Sigmoid colon (tissue), 7 donors: ENCODE results near the gene USP53. TPM values are rescaled to one million over a fixed set of nuclear protein-coding genes. Genes with fewer than 3 reads are reported as not detected.
"Not testable (repeated sequence)": the region's sequence is repeated elsewhere in the genome, so short reads cannot be mapped to it uniquely, and the experiment has no call there.

Source experiments
- DNase-seq: peaks from one replicate; pipeline ENCODE4 v3.0.0-alpha.2; 2019
- H3K27ac ChIP-seq, 4 donors: fragments of 200-600 bp; sonication (generic); one replicate each; pipeline ENCODE4 v1.5.1; 2016 to 2019; ENCODE audit warnings: mild to moderate bottlenecking in 1 of 4
- H3K27me3 ChIP-seq, 3 donors: fragments of 200-600 bp; sonication (generic); one replicate each; pipeline ENCODE4 v1.5.1; 2019; ENCODE audit warnings: mild to moderate bottlenecking in 1 of 3
- H3K36me3 ChIP-seq, 4 donors: fragments of 200-600 bp; sonication (generic); one replicate each; pipeline ENCODE4 v1.5.1; 2016 to 2019
- H3K4me1 ChIP-seq, 4 donors: fragments of 200-600 bp; sonication (generic); one replicate each; pipeline ENCODE4 v1.5.1; 2017 to 2019
- H3K4me3 ChIP-seq, 4 donors: fragments of 200-600 bp; sonication (generic); one replicate each; pipeline ENCODE4 v1.5.1; 2017 to 2019; ENCODE audit warnings: mild to moderate bottlenecking in 2 of 4, moderate library complexity in 1 of 4
- H3K9me3 ChIP-seq, 4 donors: fragments of 200-600 bp in 3 of 4; sonication (generic) in 3 of 4; one replicate each; pipeline versions ENCODE4 v1.5.1 to v1.6.1; 2013 to 2019
- EP300 ChIP-seq, 4 donors: sonication (generic); formaldehyde crosslinking; IDR thresholded peaks; one replicate each; pipeline ENCODE4 v1.6.1; 2017; ENCODE audit warnings: antibody characterized with exemption in 4 of 4
- POLR2A ChIP-seq, 2 donors: fragments of 450-650 bp; IDR thresholded peaks; one replicate each; pipeline ENCODE4 v1.6.1; 2016; ENCODE audit warnings: antibody characterized with exemption in 2 of 2, mild to moderate bottlenecking in 2 of 2, moderate library complexity in 2 of 2
- POLR2AphosphoS5 ChIP-seq, 4 donors: sonication (generic); formaldehyde crosslinking; IDR thresholded peaks; one replicate each; pipeline ENCODE4 v1.6.1; 2017; ENCODE audit warnings: antibody characterized with exemption in 4 of 4
- WGBS, 2 donors: extraction: QIAGEN DNeasy Blood & Tissue Kit; methylation state at CpG; one replicate each; pipeline ENCODE4 v1.1.7; 2013; 5-methylcytosine and 5-hydroxymethylcytosine counted together
- intact Hi-C: fragments of 100-400 bp; cut with DNase I; formaldehyde crosslinking; loops from one replicate; pipeline ENCODE4 v1.15.1; 2023
- polyA plus RNA-seq, 3 donors: library from polyadenylated mRNA; stranded (reverse); fragments of 200-250 nt; gene quantifications; one replicate each; pipeline ENCODE4 v1.2.3, GENCODE V29; 2013
- total RNA-seq, 4 donors: library from RNA; depleted of rRNA; stranded (reverse); fragments of >200 nt; gene quantifications; one replicate each; pipeline ENCODE4 v1.1.0, GENCODE V29; 2016
- TF ChIP-seq, protein P1 (sequence below), 4 experiments: fragments of 450-650 bp in 3 of 4; fragments of 200-600 bp in 1 of 4; IDR thresholded peaks; one replicate each; pipeline ENCODE4 v1.5.1; 2016 to 2019; ENCODE audit warnings: antibody characterized with exemption in 4 of 4, mild to moderate bottlenecking in 3 of 4, moderate library complexity in 2 of 4
- donor health status: healthy with polysubstance abuse.
- donor health status: Bipolar disorder and iron deficiency.
- donor health status: healthy.

USP53 gene
- total RNA-seq, result 10 to 100 TPM; 31.1 to 64.0 (median 46.7) TPM
- polyA plus RNA-seq, result 10 to 100 TPM; 22.6 to 34.7 (median 26.4) TPM

DNA sequence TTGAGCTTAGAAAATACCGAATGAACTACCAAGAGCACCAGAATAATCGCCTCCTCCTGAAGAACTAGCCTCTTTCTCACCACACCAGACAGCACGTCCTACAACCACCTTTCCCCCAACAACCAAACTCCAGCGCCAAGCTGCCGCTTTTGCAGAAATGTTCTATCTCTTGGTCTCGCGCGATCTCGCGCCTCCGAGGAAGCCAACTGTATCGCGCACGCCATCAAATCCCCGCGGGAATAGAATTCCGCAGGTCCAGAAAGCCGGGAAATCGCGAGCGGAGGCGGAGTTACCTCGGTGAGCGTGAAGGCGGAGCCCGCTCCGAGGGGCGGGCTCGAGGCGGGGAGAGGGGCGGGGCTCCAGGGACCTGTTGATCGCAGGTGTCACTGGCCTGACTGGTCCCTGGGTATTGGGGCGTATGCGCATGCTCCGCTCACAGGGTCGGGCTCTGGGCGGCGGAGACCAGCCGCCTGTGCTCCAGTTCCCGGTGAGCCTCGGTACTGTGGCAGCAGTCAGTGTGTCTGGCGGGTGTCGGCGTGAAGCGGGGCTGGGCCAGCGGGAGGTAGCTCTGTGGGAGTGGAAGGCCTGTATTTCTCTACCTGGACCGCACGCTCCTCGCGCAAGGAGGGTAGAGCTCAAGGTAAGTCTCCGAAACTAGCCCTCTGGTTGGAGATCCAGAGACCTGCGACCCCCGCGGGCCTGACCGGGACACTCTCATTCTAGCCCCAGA, at the start of gene USP53:
TSS of gene USP53 (plus strand) at position 480 of the 730 bp plus-strand sequence. CDS start 27,047 bp downstream, outside the sequence.
- H3K4me1 ChIP-seq, result peaks cover 0 to 9% (median 0%) of the 10 kb centered on the region in 4 donors
- H3K27ac ChIP-seq, result peak within 1 kb of the TSS; percentile 92 to 97 (median 94)
- WGBS, 2 donors, result 0 to 1% methylated on average over 55 of the region's 55 CpGs
- no peaks in the 10 kb centered on the region for H3K9me3 ChIP-seq
- H3K4me3 ChIP-seq, result peak within 1 kb of the TSS; percentile 52 to 90 (median 74)
- DNase-seq, result peak; percentile 99
- peak in 1 of 4 donors; percentile 48 for TF ChIP-seq EP300 (IDR thresholded peaks at IDR 0.05)
- TF ChIP-seq POLR2A (IDR thresholded peaks at IDR 0.05), result peak; percentile 74 to 91
- TF ChIP-seq POLR2AphosphoS5 (IDR thresholded peaks at IDR 0.05), result peak; percentile 90 to 96 (median 94)
- TF ChIP-seq, protein P1, sequence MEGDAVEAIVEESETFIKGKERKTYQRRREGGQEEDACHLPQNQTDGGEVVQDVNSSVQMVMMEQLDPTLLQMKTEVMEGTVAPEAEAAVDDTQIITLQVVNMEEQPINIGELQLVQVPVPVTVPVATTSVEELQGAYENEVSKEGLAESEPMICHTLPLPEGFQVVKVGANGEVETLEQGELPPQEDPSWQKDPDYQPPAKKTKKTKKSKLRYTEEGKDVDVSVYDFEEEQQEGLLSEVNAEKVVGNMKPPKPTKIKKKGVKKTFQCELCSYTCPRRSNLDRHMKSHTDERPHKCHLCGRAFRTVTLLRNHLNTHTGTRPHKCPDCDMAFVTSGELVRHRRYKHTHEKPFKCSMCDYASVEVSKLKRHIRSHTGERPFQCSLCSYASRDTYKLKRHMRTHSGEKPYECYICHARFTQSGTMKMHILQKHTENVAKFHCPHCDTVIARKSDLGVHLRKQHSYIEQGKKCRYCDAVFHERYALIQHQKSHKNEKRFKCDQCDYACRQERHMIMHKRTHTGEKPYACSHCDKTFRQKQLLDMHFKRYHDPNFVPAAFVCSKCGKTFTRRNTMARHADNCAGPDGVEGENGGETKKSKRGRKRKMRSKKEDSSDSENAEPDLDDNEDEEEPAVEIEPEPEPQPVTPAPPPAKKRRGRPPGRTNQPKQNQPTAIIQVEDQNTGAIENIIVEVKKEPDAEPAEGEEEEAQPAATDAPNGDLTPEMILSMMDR (IDR thresholded peaks at IDR 0.05), result no peak
- intact Hi-C loops, result loop anchor here (2.0 to 5.0 kb wide), 5 partner anchors 70 to 230 kb away; no protein-coding TSS in a partner anchor
- H3K36me3 ChIP-seq, result peaks cover 0 to under 1% (median 0%) of the 10 kb centered on the region in 4 donors
- H3K27me3 ChIP-seq, result no peaks in the 10 kb centered on the region

DNA sequence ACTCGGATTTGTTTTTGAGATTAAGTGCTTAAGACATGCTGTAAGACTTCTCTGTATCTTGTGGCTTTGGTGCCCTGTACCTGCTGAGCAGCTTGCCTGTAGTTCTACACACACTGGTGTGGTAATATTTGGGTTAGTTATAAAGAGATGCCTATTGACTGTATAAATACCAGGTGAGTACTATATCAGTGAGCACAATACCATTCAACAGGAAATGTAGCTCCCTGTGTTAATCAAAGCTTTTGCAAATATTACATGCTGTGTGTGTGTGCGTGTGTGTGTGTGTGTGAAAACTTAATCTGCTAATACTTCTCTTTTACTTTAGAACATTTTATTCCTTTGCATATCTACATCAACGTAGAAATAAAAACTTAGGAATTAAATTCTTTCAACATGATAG, 46.7 kb upstream of the USP53 start:
- no peaks in the 10 kb centered on the region for H3K4me1 ChIP-seq
- DNase-seq, result no peak
- H3K9me3 ChIP-seq, result no peaks in the 10 kb centered on the region
- H3K27me3 ChIP-seq, result no peaks in the 10 kb centered on the region
- H3K36me3 ChIP-seq, result no peaks in the 10 kb centered on the region
- intact Hi-C loops, result no loop called here
- WGBS, 2 donors, result 87 to 91% methylated on average over 3 of the region's 3 CpGs
- TF ChIP-seq POLR2A (IDR thresholded peaks at IDR 0.05) (no peak), POLR2AphosphoS5 (IDR thresholded peaks at IDR 0.05) (no peak), EP300 (IDR thresholded peaks at IDR 0.05) (no peak)
- TF ChIP-seq, protein P1 (IDR thresholded peaks at IDR 0.05), result no peak
- H3K27ac ChIP-seq, result no peak overlapping the region
- H3K4me3 ChIP-seq, result no peak overlapping the region

DNA sequence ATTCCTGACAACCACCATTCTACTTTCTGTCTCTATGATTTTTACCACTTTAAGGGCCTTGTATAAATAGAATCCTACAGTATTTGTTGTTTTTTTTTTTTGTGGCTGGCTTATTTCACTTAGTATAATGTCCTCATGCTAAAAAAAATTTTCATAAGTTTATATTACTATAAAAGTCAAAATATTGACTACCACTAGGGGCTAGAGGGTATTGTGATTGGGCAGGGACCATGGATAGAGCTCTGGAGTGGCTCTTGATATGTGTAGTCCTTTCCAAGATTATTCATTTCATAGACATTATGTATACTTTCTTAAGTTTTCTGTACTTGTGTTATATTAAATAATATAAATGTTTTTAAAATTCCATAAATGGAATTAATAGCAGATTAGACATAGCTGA, 42.3 kb upstream of the USP53 start:
- Histone ChIP-seq H3K27ac (no peak overlapping the region), H3K36me3 (no peaks in the 10 kb centered on the region), H3K9me3 (no peaks in the 10 kb centered on the region), H3K4me3 (no peak overlapping the region), H3K4me1 (no peaks in the 10 kb centered on the region), H3K27me3 (no peaks in the 10 kb centered on the region)
- no peak for DNase-seq
- TF ChIP-seq POLR2A (IDR thresholded peaks at IDR 0.05) (no peak), POLR2AphosphoS5 (IDR thresholded peaks at IDR 0.05) (no peak), EP300 (IDR thresholded peaks at IDR 0.05) (no peak)
- TF ChIP-seq, protein P1 (IDR thresholded peaks at IDR 0.05), result no peak
- intact Hi-C loops, result no loop called here

DNA sequence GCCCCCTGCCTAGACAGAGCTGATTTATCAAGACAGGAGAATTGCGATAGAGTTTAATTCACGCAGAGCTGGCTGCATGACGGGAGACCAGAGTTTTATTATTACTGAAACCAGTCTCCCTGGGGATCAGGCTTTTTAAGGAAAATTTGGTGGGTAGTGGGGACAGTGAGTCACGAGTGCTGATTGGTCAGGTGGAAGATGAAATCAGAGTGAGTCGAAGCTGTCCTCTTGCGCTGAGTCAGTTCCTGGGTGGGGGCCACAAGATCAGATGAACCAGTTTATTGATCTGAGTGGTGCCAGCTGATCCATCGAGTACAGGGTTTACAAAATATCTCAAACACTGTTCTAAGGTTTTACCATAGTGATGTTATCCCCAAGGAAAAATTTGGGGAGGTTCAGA, 40.3 kb upstream of the USP53 start:
- Histone ChIP-seq H3K4me1 (no peaks in the 10 kb centered on the region), H3K27ac (no peak overlapping the region), H3K9me3 (no peaks in the 10 kb centered on the region), H3K27me3 (no peaks in the 10 kb centered on the region), H3K4me3 (no peak overlapping the region), H3K36me3 (no peaks in the 10 kb centered on the region)
- WGBS, 2 donors, result 91% methylated on average over 7 of the region's 7 CpGs
- DNase-seq, result no peak
- intact Hi-C loops, result no loop called here
- TF ChIP-seq POLR2A (IDR thresholded peaks at IDR 0.05), result no peak
- TF ChIP-seq, protein P1 (IDR thresholded peaks at IDR 0.05), result no peak
- no peak for TF ChIP-seq POLR2AphosphoS5 (IDR thresholded peaks at IDR 0.05)
- TF ChIP-seq EP300 (IDR thresholded peaks at IDR 0.05), result no peak

DNA sequence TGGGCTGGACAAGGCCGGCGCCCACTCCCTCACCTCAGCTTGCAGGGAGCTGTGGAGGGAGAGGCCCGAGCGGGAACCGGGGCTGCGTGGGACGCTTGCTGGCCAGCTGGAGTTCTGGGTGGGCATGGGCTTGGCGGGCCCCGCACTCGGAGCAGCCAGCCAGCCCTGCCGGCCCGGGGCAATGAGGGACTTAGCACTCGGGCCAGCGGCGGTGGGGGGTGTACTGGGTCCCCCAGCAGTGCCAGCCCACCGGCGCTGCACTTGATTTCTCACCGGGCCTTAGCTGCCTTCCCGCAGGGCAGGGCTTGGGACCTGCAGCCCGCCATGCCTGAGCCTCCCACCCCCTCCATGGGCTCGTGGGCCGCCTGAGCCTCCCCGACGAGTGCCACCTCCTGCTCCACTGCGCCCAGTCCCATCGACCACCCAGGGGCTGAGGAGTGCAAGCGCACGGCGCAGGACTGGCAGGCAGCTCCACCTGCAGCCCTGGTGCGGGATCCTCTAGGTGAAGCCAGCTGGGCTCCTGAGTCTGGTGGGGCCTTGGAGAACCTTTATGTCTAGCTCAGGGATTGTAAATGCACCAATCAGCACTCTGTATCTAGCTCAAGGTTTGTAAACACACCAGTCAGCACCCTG, 38.7 kb upstream of the USP53 start:
- DNase-seq, intact Hi-C loops, H3K36me3 ChIP-seq, H3K27ac ChIP-seq, H3K27me3 ChIP-seq, H3K4me1 ChIP-seq, H3K9me3 ChIP-seq, H3K4me3 ChIP-seq: not testable (repeated sequence)
- 94 to 96% methylated on average over 30 of the region's 30 CpGs for WGBS, 2 donors
